Coronary artery (tissue), 2 donors: ENCODE data around the gene ASCL2.

Experiments
- DNase-seq: peaks from one replicate; pipeline ENCODE4 v3.0.0-alpha.2; 2017; ENCODE audit warnings: low spot score
- H3K27ac ChIP-seq, 2 donors: fragments of 200-600 bp; sonication (generic); one replicate each; pipeline ENCODE4 v1.5.1; 2016 to 2019
- H3K4me3 ChIP-seq: fragments of 200-600 bp; sonication (generic); 2 replicates; pipeline ENCODE4 v1.5.1; 2016; ENCODE audit warnings: mild to moderate bottlenecking, moderate library complexity
- CTCF ChIP-seq: fragments of 200-600 bp; sonication (generic); IDR thresholded peaks from one replicate; pipeline ENCODE4 v1.5.1; 2019; ENCODE audit warnings: antibody characterized with exemption

ASCL2 gene

DNA sequence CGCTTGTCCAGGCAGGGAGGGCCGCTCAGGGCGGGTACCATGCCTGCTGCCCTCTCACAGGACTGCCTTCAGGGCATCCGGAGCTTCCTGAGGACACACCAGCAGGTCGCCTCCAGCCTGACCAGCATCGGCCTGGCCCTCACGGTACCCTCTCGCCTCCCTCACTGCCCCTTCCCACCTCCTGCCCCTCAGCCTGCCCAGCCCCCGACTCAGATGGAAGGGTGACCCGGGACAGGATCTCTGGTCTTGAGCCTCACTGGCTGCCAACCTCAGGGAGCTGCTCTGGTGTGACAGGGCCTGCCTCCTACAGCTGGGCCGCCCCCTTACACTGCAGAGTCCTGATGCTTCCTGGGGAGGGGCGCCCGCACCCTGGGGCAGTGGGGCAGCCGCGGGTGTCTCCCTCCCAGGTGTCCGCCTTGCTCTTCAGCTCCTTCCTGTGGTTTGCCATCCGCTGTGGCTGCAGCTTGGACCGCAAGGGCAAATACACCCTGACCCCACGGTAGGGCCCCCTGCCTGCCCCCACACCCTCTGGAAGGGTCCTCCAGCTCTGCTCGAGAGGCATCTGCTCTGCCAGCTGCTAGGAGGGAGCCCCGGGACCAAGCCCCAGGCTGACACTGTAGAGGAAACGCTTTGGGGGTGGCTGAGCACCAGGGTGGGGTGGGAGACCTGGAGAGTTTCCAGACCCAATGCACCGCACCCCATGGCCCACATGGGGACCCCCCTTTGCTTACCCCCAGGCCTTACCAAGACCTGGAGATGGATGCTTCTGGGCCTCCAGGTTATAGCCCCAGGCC is 46.0 kb upstream of the ASCL2 start:
- peak; percentile 71 for DNase-seq
- TF ChIP-seq CTCF: no peak
- no peak overlapping the region for H3K4me3 ChIP-seq
- H3K27ac ChIP-seq: peak overlapping the region; percentile 78 to 91

DNA sequence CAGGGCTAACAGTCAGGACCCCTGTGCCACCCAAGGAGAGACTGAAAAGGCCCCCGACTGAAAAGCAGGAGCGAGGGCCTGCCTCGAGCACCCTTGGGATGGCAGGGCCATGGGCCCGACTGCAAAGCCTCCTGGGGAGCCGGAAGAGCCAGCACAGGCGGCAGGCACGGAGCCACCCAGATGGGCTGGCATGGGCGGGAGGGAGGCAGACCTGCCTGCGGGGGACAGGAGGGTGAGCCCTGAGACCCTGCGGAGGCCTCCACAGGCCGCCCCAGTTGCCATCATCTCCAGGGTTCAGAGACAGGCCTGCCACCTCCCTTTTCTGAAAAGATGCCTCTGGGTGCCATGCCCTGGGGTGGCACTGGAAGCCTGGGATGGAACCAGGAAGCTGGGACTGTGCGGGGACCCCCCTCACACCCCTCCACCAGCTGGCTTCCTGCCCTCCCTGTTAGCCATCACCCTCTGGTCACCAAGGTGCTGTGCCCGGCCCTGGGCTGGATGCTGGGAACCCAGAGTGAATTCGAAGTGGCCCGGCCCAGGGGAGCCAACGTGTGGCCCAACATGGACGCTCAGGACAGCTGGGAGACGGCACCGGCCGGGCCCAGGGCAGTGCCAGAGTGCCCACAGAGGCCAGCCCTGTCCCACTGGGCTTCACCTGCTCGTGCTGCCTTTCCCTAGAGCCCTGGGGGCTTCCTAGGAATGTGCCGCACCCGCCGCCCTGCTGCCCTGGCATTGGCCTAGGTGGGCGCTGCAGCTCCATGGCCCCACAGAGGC is 45.2 kb upstream of the ASCL2 start:
- no peak for DNase-seq
- Histone ChIP-seq H3K4me3 (peak overlapping the region; percentile 47), H3K27ac (peak overlapping the region; percentile 78 to 91)
- TF ChIP-seq CTCF: no peak

- Histone ChIP-seq H3K27ac (peak overlapping the region; percentile 78 to 91), H3K4me3 (peak overlapping the region; percentile 47)
- TF ChIP-seq CTCF: no peak
- peak; percentile 91 for DNase-seq
These were observed 44.4 kb upstream of the ASCL2 start for GRCh38 chr11:2314525-2315394.

- no peak for TF ChIP-seq CTCF
- H3K27ac ChIP-seq: peak overlapping the region; percentile 78 to 91
- no peak for DNase-seq
- peak overlapping the region; percentile 47 for H3K4me3 ChIP-seq
These were observed 43.7 kb upstream of the ASCL2 start for GRCh38 chr11:2314136-2314524.

GRCh38 chr11:2313051-2313951 is 42.9 kb upstream of the ASCL2 start:
- no peak for DNase-seq
- peak overlapping the region; percentile 74 to 86 for H3K27ac ChIP-seq
- no peak overlapping the region for H3K4me3 ChIP-seq
- no peak for TF ChIP-seq CTCF
